Ishikawa (cell line): Measurements from ENCODE around the gene ACSL3.
A peak's percentile ranks its signal among the peaks of the same experiment; 100 is the strongest.

Experiments
- CEBPB ChIP-seq: IDR thresholded peaks from 2 replicates; pipeline ENCODE4 v1.6.1; 2012
- CREB1 ChIP-seq: IDR thresholded peaks from 2 replicates; pipeline ENCODE4 v1.6.1; 2012; ENCODE audit warnings: low read depth
- EGR1 ChIP-seq: IDR thresholded peaks from 2 replicates; pipeline ENCODE4 v1.6.1; 2012
- EP300 ChIP-seq: IDR thresholded peaks from 2 replicates; pipeline ENCODE4 v1.6.1; 2012; ENCODE audit warnings: borderline replicate concordance
- FOXM1 ChIP-seq: IDR thresholded peaks from 2 replicates; pipeline ENCODE4 v1.6.1; 2012; ENCODE audit warnings: low read depth, borderline replicate concordance
- NFIC ChIP-seq: IDR thresholded peaks from 2 replicates; pipeline ENCODE4 v1.6.1; 2012
- RAD21 ChIP-seq: IDR thresholded peaks from 2 replicates; pipeline ENCODE4 v1.6.1; 2012; ENCODE audit warnings: low read depth
- TAF1 ChIP-seq: IDR thresholded peaks from 2 replicates; pipeline ENCODE4 v1.6.1; 2012; ENCODE audit warnings: low read depth, mild to moderate bottlenecking
- TCF12 ChIP-seq: IDR thresholded peaks from 2 replicates; pipeline ENCODE4 v1.6.1; 2012; ENCODE audit warnings: low read depth
- TEAD4 ChIP-seq: IDR thresholded peaks from 2 replicates; pipeline ENCODE4 v1.6.1; 2012
- YY1 ChIP-seq: IDR thresholded peaks from 2 replicates; pipeline ENCODE4 v1.6.1; 2012; ENCODE audit warnings: low read depth
- ZBTB7A ChIP-seq: IDR thresholded peaks from 2 replicates; pipeline ENCODE4 v1.6.1; 2012; ENCODE audit warnings: low read depth
- TF ChIP-seq, protein P1 (sequence below): IDR thresholded peaks from 2 replicates; pipeline ENCODE4 v1.6.1; 2012; ENCODE audit warnings: low read depth, mild to moderate bottlenecking
- TF ChIP-seq, protein P2 (sequence below): IDR thresholded peaks from 2 replicates; pipeline ENCODE4 v1.6.1; 2012
- TF ChIP-seq, protein P3 (sequence below): IDR thresholded peaks from 2 replicates; pipeline ENCODE4 v1.6.1; 2012

The ACSL3 gene

DNA sequence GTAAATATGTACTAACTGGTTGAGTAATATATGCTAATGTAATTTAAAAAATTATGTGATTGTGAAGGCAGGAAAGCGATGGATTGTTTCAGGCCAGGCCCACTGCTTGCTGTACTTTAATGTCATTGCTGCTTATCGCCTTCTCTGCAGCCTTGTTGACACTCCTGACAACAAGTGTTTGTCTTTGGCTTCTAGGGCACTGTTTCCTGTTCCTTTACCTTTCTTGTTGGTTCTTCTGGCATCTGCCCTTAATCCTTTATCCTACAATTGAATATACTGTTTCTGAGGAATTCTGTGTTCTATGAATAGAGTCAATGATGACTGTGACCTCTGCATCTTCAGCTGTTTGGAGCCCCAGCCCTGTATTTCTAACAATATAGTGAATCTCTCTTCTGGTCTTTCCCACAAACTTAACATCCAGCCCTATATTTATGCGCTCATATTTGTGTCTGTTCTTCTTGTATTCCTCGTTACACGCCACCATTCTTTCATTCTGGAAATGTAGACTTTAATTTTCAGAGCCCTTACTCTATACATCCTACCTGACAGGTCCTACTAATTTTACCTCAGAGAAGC is 17.6 kb downstream of the ACSL3 start:
- no peak for TF ChIP-seq TEAD4
- TF ChIP-seq EGR1 = no peak
- TF ChIP-seq FOXM1 = no peak
- TF ChIP-seq CEBPB = no peak
- no peak for TF ChIP-seq RAD21
- TF ChIP-seq EP300 = no peak
- no peak for TF ChIP-seq CREB1
- no peak for TF ChIP-seq NFIC
- TF ChIP-seq, protein P1, sequence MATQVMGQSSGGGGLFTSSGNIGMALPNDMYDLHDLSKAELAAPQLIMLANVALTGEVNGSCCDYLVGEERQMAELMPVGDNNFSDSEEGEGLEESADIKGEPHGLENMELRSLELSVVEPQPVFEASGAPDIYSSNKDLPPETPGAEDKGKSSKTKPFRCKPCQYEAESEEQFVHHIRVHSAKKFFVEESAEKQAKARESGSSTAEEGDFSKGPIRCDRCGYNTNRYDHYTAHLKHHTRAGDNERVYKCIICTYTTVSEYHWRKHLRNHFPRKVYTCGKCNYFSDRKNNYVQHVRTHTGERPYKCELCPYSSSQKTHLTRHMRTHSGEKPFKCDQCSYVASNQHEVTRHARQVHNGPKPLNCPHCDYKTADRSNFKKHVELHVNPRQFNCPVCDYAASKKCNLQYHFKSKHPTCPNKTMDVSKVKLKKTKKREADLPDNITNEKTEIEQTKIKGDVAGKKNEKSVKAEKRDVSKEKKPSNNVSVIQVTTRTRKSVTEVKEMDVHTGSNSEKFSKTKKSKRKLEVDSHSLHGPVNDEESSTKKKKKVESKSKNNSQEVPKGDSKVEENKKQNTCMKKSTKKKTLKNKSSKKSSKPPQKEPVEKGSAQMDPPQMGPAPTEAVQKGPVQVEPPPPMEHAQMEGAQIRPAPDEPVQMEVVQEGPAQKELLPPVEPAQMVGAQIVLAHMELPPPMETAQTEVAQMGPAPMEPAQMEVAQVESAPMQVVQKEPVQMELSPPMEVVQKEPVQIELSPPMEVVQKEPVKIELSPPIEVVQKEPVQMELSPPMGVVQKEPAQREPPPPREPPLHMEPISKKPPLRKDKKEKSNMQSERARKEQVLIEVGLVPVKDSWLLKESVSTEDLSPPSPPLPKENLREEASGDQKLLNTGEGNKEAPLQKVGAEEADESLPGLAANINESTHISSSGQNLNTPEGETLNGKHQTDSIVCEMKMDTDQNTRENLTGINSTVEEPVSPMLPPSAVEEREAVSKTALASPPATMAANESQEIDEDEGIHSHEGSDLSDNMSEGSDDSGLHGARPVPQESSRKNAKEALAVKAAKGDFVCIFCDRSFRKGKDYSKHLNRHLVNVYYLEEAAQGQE = no peak
- TF ChIP-seq TCF12 = no peak
- TF ChIP-seq, protein P2, sequence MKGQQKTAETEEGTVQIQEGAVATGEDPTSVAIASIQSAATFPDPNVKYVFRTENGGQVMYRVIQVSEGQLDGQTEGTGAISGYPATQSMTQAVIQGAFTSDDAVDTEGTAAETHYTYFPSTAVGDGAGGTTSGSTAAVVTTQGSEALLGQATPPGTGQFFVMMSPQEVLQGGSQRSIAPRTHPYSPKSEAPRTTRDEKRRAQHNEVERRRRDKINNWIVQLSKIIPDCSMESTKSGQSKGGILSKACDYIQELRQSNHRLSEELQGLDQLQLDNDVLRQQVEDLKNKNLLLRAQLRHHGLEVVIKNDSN = no peak
- TF ChIP-seq YY1 = no peak
- TF ChIP-seq ZBTB7A = no peak
- no peak for TF ChIP-seq TAF1

DNA sequence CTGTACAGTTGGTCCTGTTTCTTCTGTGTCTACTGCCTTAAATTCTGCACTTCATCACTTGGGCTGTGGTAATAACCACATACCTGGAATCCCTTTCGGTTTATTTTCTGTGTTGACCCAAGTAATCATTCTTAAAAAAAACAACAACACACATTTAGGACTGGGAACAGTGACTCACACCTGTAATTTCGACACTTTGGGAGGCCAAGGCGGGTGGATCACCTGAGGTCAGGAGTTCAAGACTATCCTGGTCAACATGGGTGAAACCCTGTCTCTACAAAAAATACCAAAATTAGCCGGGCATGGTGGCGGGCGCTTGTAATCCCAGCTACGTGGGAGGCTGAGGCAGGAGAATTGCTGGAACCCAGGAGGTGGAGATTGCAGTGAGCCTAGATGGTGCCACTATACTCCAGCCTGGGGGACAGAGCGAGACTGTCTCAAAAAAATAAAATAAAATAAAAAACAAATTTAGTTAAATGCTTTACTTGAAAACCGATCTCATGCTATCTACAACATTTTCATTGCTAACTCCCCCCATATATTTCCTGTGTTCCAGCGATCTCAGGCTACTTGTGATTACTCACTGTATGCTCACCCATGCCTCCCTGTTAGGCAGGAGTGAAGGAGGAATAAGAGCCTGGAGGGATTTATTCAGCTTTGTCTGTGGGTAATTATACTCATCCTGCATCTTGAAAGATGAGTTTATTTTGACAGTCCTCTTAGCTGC is 18.2 kb downstream of the ACSL3 start:
- TF ChIP-seq EP300 = no peak
- TF ChIP-seq, protein P2 = no peak
- TF ChIP-seq, protein P1 = no peak
- no peak for TF ChIP-seq FOXM1
- TF ChIP-seq, protein P3, sequence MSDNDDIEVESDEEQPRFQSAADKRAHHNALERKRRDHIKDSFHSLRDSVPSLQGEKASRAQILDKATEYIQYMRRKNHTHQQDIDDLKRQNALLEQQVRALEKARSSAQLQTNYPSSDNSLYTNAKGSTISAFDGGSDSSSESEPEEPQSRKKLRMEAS = no peak
- no peak for TF ChIP-seq YY1
- TF ChIP-seq EGR1 = no peak
- TF ChIP-seq TEAD4 = no peak
- no peak for TF ChIP-seq TCF12
- TF ChIP-seq CREB1 = no peak
- no peak for TF ChIP-seq ZBTB7A

DNA sequence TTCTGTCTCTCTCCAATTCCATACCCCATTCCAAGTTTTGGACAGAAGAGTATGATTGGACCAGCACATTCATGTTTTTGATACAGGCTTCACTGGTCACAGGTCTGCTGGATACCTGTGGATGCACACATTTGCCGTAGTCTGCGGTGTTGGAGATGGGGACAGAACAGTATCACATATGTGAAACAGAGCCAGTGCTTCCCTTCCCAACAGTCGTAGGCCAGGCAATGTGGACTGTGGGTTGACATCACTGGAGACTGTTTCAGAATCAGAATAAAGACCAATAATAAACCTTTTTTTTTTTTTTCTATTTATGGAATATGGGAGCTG is 18.7 kb downstream of the ACSL3 start:
- TF ChIP-seq FOXM1 (no peak), EP300 (no peak), TEAD4 (no peak), RAD21 (no peak), EGR1 (no peak), CEBPB (no peak), TAF1 (no peak), ZBTB7A (no peak), NFIC (no peak)
- TF ChIP-seq, protein P1 = no peak
- TF ChIP-seq, protein P3 = no peak
- TF ChIP-seq, protein P2 = no peak

DNA sequence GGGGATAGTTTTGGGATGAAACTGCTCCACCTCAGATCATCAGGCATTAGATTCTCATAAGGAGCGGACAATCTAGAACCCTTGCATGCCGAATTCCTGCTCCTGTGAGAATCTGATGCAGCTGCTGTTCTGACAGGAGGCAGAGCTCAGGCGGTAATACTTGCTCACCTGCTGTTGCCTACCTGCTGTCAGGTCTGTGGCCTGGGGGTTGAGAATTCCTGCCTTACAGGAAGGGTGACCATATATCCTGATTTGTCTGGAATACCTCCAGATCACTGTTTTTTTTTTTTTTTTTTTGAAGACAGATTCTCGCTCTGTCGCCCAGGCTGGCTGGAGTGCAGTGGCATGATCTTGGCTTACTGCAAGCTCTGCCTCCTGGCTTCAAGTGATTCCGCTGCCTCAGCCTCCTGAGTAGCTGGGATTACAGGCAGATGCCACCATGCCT is 21.7 kb downstream of the ACSL3 start:
- TF ChIP-seq CREB1 (no peak), NFIC (peak; percentile 75), TCF12 (peak; percentile 32; the same call in 1 of the 2 replicates), TEAD4 (peak; percentile 43)
